Fibroblast of mammary gland (primary cell): ENCODE data around the gene AZU1.
"Not testable (repeated sequence)": the region's sequence is repeated elsewhere in the genome, so short reads cannot be mapped to it uniquely, and the experiment has no call there.

ENCODE experiments used
- DNase-seq: peaks from one replicate; pipeline ENCODE4 v3.0.0-alpha.2; 2010; ENCODE audit warnings: low read depth
- H3K4me3 ChIP-seq: 2 replicates; pipeline ENCODE4 v1.5.1; 2011; ENCODE audit warnings: low read depth, mild to moderate bottlenecking, low read length, moderate library complexity; ENCODE audit not compliant: control insufficient read depth
- TF ChIP-seq, protein P1 (sequence below): conservative IDR thresholded peaks from 2 replicates; pipeline ENCODE4 v1.5.1; 2011; ENCODE audit warnings: low read depth, low read length, inconsistent platforms; ENCODE audit not compliant: control insufficient read depth, insufficient read depth

The AZU1 gene

DNA sequence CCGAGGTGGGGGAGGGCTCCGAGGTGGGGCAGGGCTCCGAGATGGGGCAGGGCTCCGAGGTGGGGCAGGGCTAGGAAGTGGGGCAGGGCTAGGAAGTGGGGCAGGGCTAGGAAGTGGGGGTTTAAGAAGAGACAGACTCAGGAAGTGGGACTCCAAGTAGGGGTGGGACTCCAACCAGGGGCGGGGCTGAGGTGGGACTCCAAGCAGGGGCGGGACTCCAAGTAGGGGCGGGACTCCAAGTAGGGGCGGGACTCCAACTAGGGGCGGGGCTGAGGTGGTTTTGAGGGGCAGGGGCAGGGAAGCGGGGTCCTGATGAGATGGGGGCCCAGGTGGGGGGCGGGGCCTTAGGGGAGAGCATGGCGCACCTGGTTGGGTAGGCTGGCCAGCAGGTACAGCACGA lies 45.4 kb downstream of the AZU1 start:
- H3K4me3 ChIP-seq = no peak overlapping the region
- peak; percentile 65 for DNase-seq
- TF ChIP-seq, protein P1, sequence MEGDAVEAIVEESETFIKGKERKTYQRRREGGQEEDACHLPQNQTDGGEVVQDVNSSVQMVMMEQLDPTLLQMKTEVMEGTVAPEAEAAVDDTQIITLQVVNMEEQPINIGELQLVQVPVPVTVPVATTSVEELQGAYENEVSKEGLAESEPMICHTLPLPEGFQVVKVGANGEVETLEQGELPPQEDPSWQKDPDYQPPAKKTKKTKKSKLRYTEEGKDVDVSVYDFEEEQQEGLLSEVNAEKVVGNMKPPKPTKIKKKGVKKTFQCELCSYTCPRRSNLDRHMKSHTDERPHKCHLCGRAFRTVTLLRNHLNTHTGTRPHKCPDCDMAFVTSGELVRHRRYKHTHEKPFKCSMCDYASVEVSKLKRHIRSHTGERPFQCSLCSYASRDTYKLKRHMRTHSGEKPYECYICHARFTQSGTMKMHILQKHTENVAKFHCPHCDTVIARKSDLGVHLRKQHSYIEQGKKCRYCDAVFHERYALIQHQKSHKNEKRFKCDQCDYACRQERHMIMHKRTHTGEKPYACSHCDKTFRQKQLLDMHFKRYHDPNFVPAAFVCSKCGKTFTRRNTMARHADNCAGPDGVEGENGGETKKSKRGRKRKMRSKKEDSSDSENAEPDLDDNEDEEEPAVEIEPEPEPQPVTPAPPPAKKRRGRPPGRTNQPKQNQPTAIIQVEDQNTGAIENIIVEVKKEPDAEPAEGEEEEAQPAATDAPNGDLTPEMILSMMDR = no peak

GRCh38 chr19:873561-874041 lies 46.0 kb downstream of the AZU1 start:
- TF ChIP-seq, protein P1 = no peak
- no peak overlapping the region for H3K4me3 ChIP-seq
- no peak for DNase-seq

DNA sequence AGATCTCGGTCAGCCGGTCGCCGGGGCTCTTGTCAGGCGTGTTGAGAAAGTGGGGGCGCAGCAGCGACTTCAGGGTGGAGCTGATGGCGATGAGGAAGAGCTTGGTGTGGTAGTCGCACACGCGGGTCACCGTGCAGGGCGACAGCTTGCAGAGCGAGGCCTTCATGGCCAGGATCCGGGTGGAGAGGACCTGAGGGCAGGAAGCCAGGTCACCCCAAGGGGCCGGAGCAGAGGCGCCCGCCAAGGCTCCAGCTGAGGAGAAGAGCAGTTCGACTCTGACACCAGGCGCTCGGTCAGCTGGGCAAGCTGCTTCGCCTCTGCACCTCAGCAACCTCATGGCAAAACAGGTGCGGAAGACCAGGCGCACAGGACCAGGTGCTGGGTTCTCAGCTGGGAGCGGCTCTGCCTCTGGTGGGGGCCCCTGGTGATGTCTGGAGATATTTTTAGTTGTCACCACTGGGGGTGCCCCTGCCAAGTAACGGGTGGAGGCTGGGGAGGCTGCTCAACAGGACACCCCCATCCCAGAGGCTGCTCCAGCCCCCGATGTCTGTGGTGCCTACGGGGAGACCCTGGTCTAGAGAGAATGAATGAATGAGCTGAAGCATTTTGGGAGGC lies 47.7 kb downstream of the AZU1 start:
- H3K4me3 ChIP-seq = no peak overlapping the region
- TF ChIP-seq, protein P1 = no peak
- DNase-seq = no peak

GRCh38 chr19:876089-876488 lies 48.5 kb downstream of the AZU1 start:
- TF ChIP-seq, protein P1 = no peak
- H3K4me3 ChIP-seq = no peak overlapping the region
- DNase-seq = no peak

GRCh38 chr19:876780-877314 lies 49.2 kb downstream of the AZU1 start:
- TF ChIP-seq, protein P1 = no peak
- H3K4me3 ChIP-seq = no peak overlapping the region
- DNase-seq = no peak

DNA sequence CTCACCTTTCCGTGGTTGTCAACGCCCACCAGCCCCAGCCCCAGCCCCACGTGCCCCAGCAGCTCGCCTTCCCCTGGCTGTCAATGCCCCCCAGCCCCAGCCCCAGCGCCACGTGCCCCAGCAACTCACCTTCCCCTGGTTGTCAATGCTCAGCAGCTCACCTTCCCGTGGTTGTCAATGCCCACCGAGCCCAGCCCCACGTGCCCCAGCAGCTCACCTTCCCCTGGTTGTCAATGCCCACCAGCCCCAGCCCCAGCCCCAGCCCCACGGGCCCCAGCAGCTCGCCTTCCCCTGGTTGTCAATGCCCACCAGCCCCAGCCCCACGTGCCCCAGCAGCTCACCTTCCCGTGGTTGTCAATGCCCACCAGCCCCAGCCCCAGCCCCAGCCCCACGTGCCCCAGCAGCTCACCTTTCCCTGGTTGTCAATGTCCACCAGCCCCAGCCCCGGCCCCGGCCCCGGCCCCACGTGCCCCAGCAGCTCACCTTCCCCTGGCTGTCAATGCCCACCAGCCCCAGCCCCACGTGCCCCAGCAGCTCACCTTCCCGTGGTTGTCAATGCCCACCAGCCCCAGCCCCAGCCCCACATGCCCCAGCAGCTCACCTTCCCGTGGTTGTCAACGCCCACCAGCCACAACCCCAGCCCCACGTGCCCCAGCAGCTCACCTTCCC lies 50.5 kb downstream of the AZU1 start:
- DNase-seq, H3K4me3 ChIP-seq: not testable (repeated sequence)

GRCh38 chr19:878751-879561 lies 51.3 kb downstream of the AZU1 start:
- not testable (repeated sequence) for H3K4me3 ChIP-seq, DNase-seq
